ENCODE data around the gene FHOD1.

FHOD1 gene

DNA sequence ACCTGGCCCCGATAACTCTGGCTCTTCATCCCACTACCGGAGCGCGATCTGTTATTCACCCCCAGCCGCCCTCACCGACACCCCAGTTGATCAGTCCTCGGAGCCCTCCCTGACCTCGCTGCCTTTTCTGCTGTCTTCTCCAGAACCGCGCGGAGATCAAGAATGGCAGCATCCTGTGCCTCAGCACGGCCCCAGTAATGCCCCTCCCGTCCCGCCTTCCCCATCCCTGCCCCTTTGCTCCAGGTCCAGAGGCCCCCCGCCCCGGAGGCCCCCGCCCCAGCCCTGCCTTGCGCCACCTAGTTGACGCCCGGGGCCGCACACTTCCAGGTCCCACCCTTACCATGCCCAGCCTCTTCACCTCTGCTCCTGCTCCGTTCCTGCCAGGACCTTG is 47.5 kb downstream of the FHOD1 start:
- TF ChIP-seq, protein P1, sequence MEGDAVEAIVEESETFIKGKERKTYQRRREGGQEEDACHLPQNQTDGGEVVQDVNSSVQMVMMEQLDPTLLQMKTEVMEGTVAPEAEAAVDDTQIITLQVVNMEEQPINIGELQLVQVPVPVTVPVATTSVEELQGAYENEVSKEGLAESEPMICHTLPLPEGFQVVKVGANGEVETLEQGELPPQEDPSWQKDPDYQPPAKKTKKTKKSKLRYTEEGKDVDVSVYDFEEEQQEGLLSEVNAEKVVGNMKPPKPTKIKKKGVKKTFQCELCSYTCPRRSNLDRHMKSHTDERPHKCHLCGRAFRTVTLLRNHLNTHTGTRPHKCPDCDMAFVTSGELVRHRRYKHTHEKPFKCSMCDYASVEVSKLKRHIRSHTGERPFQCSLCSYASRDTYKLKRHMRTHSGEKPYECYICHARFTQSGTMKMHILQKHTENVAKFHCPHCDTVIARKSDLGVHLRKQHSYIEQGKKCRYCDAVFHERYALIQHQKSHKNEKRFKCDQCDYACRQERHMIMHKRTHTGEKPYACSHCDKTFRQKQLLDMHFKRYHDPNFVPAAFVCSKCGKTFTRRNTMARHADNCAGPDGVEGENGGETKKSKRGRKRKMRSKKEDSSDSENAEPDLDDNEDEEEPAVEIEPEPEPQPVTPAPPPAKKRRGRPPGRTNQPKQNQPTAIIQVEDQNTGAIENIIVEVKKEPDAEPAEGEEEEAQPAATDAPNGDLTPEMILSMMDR (IDR thresholded peaks at IDR 0.05; ENCODE audit: insufficient read depth, missing control alignments): no peak
- DNase-seq (ENCODE audit: insufficient read length, low spot score) (no peak), FAIRE-seq (no peak)

DNA sequence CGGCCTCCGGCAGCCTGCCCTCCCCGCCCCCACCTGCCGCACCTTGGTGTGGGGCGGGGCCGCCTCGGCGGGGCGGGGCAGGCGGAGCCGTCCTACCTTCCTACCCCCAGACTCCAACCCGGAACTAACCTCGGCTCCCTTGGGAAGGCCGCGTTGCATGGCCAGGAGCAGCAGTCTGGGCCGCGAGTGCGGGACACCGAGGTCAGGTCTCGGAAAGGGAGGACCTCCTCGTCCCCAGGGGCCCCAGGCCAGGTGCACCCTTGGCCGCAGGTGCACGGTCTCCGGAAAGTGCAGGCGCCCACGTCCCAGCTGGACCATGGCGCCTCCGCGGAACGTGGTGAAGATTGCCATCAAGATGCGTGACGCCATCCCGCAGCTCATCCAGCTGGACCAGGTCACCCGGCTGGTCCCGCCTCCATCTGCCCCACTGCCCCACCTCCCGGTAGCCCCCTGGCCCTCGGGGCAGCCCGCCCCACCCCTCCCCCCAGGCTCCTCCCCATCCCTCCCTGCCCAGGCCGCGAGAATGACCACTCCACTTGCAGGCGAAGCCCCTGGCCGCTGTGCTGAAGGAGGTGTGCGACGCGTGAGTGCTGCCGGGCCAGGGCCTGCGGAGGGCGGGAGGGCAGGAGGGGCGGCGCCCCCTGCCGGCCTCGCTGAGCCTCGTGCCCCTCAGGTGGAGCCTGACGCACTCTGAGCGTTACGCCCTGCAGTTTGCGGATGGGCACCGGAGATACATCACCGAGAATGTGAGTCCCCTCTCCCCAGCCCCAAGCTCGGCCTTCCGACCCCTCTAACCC is 48.1 kb downstream of the FHOD1 start, which contains the start of gene ELMO3:
ELMO3 (plus strand) TSS at position 121 of the 797 bp plus-strand sequence; CDS start at position 317, 196 bp downstream.
- DNase-seq (ENCODE audit: insufficient read length, low spot score): no peak
- no peak for FAIRE-seq
- TF ChIP-seq, protein P1 (IDR thresholded peaks at IDR 0.05; ENCODE audit: insufficient read depth, missing control alignments): no peak

DNA sequence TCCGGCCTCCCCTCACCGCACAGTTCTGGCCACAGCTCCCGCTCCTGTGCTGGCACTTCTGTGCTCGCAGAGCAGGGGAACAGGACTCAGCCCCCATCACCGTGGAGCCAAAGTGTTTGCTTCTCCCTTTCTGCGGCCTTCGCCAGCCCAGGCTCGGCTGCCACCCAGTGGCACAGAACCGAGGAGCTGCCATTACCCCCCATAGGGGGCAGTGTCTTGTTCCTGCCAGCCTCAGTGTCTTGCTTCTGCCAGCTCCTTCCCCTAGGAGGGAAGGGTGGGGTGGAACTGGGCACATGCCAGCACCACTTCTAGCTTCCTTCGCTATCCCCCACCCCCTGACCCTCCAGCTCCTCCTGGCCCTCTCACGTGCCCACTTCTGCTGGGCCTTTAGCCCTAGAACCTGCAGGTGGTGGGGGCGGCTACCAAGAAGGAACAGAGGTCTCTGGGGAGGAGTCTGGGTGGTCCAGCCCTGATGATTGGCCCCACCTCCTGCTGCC is 49.0 kb downstream of the FHOD1 start:
- FAIRE-seq (no peak), DNase-seq (ENCODE audit: insufficient read length, low spot score) (no peak)
- TF ChIP-seq, protein P1 (IDR thresholded peaks at IDR 0.05; ENCODE audit: insufficient read depth, missing control alignments): peak; percentile 52

DNA sequence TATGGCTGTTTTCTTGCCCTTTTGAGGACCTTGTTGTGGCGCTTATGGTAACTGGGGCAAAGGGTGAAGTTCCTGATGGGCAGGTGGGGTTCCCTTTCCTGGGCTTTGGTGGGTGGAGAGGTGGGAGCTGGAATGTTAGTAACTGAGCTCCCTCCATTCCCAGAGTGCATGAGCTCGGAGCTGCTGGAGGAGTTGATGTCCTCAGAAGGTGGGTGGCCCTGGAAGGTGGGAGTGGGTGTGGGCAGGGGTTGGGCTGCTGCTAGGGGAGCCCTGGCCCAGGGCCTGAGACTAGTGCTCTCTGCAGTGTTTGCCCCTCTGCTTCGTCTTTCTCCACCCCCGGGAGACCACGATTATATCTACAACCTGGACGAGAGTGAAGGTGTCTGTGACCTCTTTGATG is 49.6 kb downstream of the FHOD1 start:
- FAIRE-seq (no peak), DNase-seq (ENCODE audit: insufficient read length, low spot score) (no peak)

DNA sequence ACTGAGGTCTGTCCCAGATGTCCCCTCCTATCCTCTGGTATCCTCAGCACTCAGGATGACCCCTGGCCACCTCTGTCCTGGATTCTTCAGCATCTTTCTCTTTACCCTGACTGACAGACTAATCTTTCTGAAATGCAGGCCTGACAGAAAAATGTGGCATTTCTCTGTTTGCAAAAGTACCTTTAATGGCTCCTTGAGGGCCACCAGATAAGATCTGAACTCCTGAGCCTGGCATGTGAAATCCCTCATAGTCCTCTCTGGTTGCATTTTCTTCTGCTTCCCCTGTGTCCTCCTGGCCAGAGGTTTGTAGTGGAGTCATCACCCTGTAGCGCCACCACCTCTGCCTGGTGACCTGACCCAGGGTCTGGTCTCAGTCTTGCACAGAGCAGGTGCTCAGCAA is 50.4 kb downstream of the FHOD1 start:
- TF ChIP-seq, protein P1 (IDR thresholded peaks at IDR 0.05; ENCODE audit: insufficient read depth, missing control alignments): no peak
- FAIRE-seq (no peak), DNase-seq (ENCODE audit: insufficient read length, low spot score) (no peak)

More for the DNA sequence above, 49.6 kb downstream of the FHOD1 start:
- TF ChIP-seq, protein P1 (IDR thresholded peaks at IDR 0.05; ENCODE audit: insufficient read depth, missing control alignments): no peak

DNA sequence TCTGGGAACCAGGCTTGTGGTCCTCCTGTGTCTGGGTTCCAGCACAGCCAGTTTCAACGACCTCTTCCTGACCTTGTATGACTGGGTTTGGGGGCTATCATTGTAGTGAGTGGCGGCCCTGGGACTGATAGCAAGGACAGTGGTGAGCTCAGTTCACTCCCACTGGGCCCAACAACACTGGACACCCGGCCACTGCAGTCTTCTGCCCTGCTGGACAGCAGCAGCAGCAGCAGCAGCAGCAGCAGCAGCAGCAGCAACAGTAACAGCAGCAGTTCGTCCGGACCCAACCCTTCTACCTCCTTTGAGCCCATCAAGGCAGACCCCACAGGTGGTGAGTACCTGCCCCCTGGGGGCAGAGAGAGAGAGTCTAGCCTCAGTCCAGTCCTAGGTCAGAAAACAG is 51.6 kb downstream of the FHOD1 start:
- DNase-seq (ENCODE audit: insufficient read length, low spot score) (no peak), FAIRE-seq (no peak)
- TF ChIP-seq, protein P1 (IDR thresholded peaks at IDR 0.05; ENCODE audit: insufficient read depth, missing control alignments): no peak

DNA sequence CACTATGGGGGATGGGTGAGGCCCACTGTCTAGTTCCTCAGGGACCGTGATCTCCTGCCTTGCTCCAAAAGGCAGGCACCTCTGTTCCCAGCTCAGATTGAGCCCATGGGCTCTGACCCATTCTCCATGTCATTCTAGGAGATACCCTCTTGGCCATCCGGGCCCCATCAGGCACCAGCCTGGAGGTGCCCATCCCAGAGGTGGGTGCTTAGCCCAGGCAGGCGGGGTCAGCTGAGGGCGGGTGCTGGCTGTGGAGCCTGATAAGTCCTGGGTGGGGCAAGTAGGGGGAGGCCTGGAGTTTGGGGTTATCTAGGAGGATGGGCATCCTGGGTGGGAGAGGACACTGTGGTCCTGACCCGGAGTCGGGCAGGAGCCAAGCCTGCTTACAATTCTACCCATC is 53.0 kb downstream of the FHOD1 start:
- no peak for DNase-seq (ENCODE audit: insufficient read length, low spot score)
- TF ChIP-seq, protein P1 (IDR thresholded peaks at IDR 0.05; ENCODE audit: insufficient read depth, missing control alignments): no peak
- no peak for FAIRE-seq

Data from D721Med (cell line).